A673 (cell line): Measurements from ENCODE around the gene PIEZO1. TPM values are rescaled to one million over a fixed set of nuclear protein-coding genes. Genes with fewer than 3 reads are reported as not detected.

ENCODE experiments used
- BruUV-seq: library from RNA; stranded (reverse); fragments of 400-500 nt; replicated peaks from 2 replicates; lab custom pipeline; 2021; lab: Mats Ljungman, UMichigan
- CTCF ChIA-PET: fragments of 300-600 bp; sonication (Branson Sonifier 250); formaldehyde crosslinking; loops from one replicate; lab custom pipeline; 2022; ENCODE audit warnings: antibody characterized with exemption; lab: Charles Lee
- POLR2A ChIA-PET: fragments of 300-600 bp; sonication (Branson Sonifier 250); formaldehyde crosslinking; loops from one replicate; lab custom pipeline; 2022; ENCODE audit warnings: antibody characterized with exemption; ENCODE audit not compliant: low non-redundant PET; lab: Charles Lee
- DNase-seq: peaks from one replicate; pipeline ENCODE4 v3.0.0-alpha.2; 2015; ENCODE audit warnings: low spot score
- H3K27ac ChIP-seq: fragments of 200-600 bp; sonication (generic); 2 replicates; pipeline ENCODE4 v1.5.1; 2016; ENCODE audit warnings: mixed run types, low read depth, mild to moderate bottlenecking, mixed read lengths, antibody characterized with exemption, low read length; ENCODE audit not compliant: poor library complexity, severe bottlenecking
- H3K27me3 ChIP-seq: fragments of 200-600 bp; sonication (generic); replicated peaks from 2 replicates; pipeline ENCODE4 v1.6.1; 2017; ENCODE audit warnings: mixed run types, low read depth, mild to moderate bottlenecking, mixed read lengths, antibody characterized with exemption, low read length; ENCODE audit not compliant: insufficient read depth, poor library complexity
- H3K36me3 ChIP-seq: fragments of 200-600 bp; sonication (generic); 2 replicates; pipeline ENCODE4 v1.6.1; 2016; ENCODE audit warnings: mixed run types, mild to moderate bottlenecking, mixed read lengths, antibody characterized with exemption, low read length; ENCODE audit not compliant: insufficient read depth, poor library complexity, severe bottlenecking
- H3K4me1 ChIP-seq: fragments of 200-600 bp; sonication (generic); 2 replicates; pipeline ENCODE4 v1.6.1; 2017; ENCODE audit warnings: mixed run types, mild to moderate bottlenecking, mixed read lengths, antibody characterized with exemption, low read length; ENCODE audit not compliant: insufficient read depth, poor library complexity, severe bottlenecking
- H3K4me3 ChIP-seq: fragments of 200-600 bp; sonication (generic); 2 replicates; pipeline ENCODE4 v1.5.1; 2016; ENCODE audit warnings: low read depth, mixed run types, mild to moderate bottlenecking, mixed read lengths, low read length; ENCODE audit not compliant: poor library complexity, severe bottlenecking
- H3K9me3 ChIP-seq: fragments of 200-600 bp; sonication (generic); 2 replicates; pipeline ENCODE4 v1.6.1; 2016; ENCODE audit warnings: mixed run types, low read depth, mild to moderate bottlenecking, mixed read lengths, antibody characterized with exemption, low read length; ENCODE audit not compliant: poor library complexity, severe bottlenecking
- CTCF ChIP-seq: fragments of 300-800, 200-600 bp; sonication (generic); conservative IDR thresholded peaks from 2 replicates; pipeline ENCODE4 v1.5.1; 2017; ENCODE audit warnings: low read depth, mild to moderate bottlenecking, antibody characterized with exemption, low read length, moderate library complexity, mixed read lengths
- EZH2 ChIP-seq: fragments of 200-600 bp; sonication (generic); IDR thresholded peaks from 2 replicates; pipeline ENCODE4 v1.6.1; 2017; ENCODE audit warnings: borderline replicate concordance, low read depth, mild to moderate bottlenecking, mixed read lengths, antibody characterized with exemption, low read length; ENCODE audit not compliant: poor library complexity, severe bottlenecking
- intact Hi-C: fragments of 100-400 bp; cut with micrococcal nuclease; formaldehyde crosslinking; loops from one replicate; pipeline ENCODE4 v1.10.0; 2022; ENCODE audit not compliant: unreplicated experiment
- total RNA-seq: library from RNA; stranded (reverse); gene quantifications from 2 replicates; pipeline ENCODE4 v1.2.3, GENCODE V29; 2021

Gene PIEZO1
- total RNA-seq, 1 experiment from 2014 or later, result 174 TPM

GRCh38 chr16:88687676-88688012 lies 97.4 kb downstream of the PIEZO1 start:
- Histone ChIP-seq H3K27me3 (no peaks in the 10 kb centered on the region), H3K9me3 (no peaks in the 10 kb centered on the region), H3K27ac (no peak overlapping the region), H3K36me3 (no peaks in the 10 kb centered on the region), H3K4me3 (no peak overlapping the region), H3K4me1 (peaks cover 6% of the 10 kb centered on the region)
- DNase-seq, result no peak
- no peak for TF ChIP-seq CTCF
- no peak for TF ChIP-seq EZH2
- ChIA-PET POLR2A (no interaction called here), CTCF (interaction anchor here (0.6 to 0.7 kb wide), 2 partner anchors 199 to 389 kb away, joined by 3 read pairs; no protein-coding TSS in a partner anchor)
- BruUV-seq, result no TSS peak
- intact Hi-C loops, result no loop called here

- no peak overlapping the region for H3K4me3 ChIP-seq
- BruUV-seq, result no TSS peak
- DNase-seq, result no peak
- TF ChIP-seq CTCF (no peak), EZH2 (no peak)
- peaks cover 6% of the 10 kb centered on the region for H3K4me1 ChIP-seq
- CTCF ChIA-PET, result interaction anchor here (0.6 to 0.7 kb wide), 2 partner anchors 199 to 389 kb away, joined by 3 read pairs; no protein-coding TSS in a partner anchor
- intact Hi-C loops, result no loop called here
- POLR2A ChIA-PET, result no interaction called here
- H3K9me3 ChIP-seq, result no peaks in the 10 kb centered on the region
- H3K27me3 ChIP-seq, result no peaks in the 10 kb centered on the region
- no peak overlapping the region for H3K27ac ChIP-seq
- H3K36me3 ChIP-seq, result no peaks in the 10 kb centered on the region
Observed at GRCh38 chr16:88687254-88687576, 97.8 kb downstream of the PIEZO1 start.

- Histone ChIP-seq H3K9me3 (no peaks in the 10 kb centered on the region), H3K27me3 (no peaks in the 10 kb centered on the region), H3K27ac (no peak within 1 kb of the TSS), H3K36me3 (no peaks in the 10 kb centered on the region), H3K4me1 (peaks cover 6% of the 10 kb centered on the region), H3K4me3 (peak within 1 kb of the TSS; percentile 53)
- ChIA-PET POLR2A (no interaction called here), CTCF (no interaction called here)
- no TSS peak for BruUV-seq
- DNase-seq, result peak; percentile 64
- intact Hi-C loops, result no loop called here
- TF ChIP-seq EZH2 (no peak), CTCF (no peak)
Observed at GRCh38 chr16:88686439-88687253, 98.4 kb downstream of the PIEZO1 start, which contains the start of gene SNAI3. TSS of gene SNAI3 (minus strand) at chr16:88686507. CDS start at chr16:88686406, 101 bp downstream.
